NOMO-1 (cell line): Measurements from ENCODE around the gene NCS1.

Source experiments
- DNase-seq, 2 experiments: peaks; one replicate each; lab custom pipeline; 2025; ENCODE audit not compliant: unreplicated experiment in 2 of 2; lab: John Stamatoyannopoulos, UW

The NCS1 gene

GRCh38 chr9:130147198-130147597, 25.0 kb upstream of the NCS1 start:
- DNase-seq, result no peak

GRCh38 chr9:130147910-130148309, 24.3 kb upstream of the NCS1 start:
- DNase-seq, result no peak

- DNase-seq, result no peak
These were observed 23.2 kb upstream of the NCS1 start for GRCh38 chr9:130149031-130149430.

GRCh38 chr9:130149654-130150286, 22.4 kb upstream of the NCS1 start:
- no peak for DNase-seq

- DNase-seq, result no peak
These were observed 21.3 kb upstream of the NCS1 start for GRCh38 chr9:130150779-130151382.

GRCh38 chr9:130154816-130155215, 17.4 kb upstream of the NCS1 start:
- DNase-seq, result no peak

- DNase-seq, result no peak
These were observed 16.6 kb upstream of the NCS1 start for GRCh38 chr9:130155647-130156046.

- no peak for DNase-seq
These were observed 15.5 kb upstream of the NCS1 start for GRCh38 chr9:130156672-130157071.

- DNase-seq, result no peak
These were observed 15.1 kb upstream of the NCS1 start for GRCh38 chr9:130157079-130157478.

GRCh38 chr9:130158001-130158400, 14.2 kb upstream of the NCS1 start:
- no peak for DNase-seq

- DNase-seq, result no peak
These were observed 13.1 kb upstream of the NCS1 start for GRCh38 chr9:130159057-130159456.

- DNase-seq, result no peak
These were observed 12.1 kb upstream of the NCS1 start for GRCh38 chr9:130159915-130160670.

- no peak for DNase-seq
These were observed 11.2 kb upstream of the NCS1 start for GRCh38 chr9:130160862-130161470.

- DNase-seq, result no peak
These were observed 6.6 kb upstream of the NCS1 start for GRCh38 chr9:130165579-130165978.

GRCh38 chr9:130166399-130166798, 5.8 kb upstream of the NCS1 start:
- no peak for DNase-seq

- no peak for DNase-seq
These were observed 4.3 kb upstream of the NCS1 start for GRCh38 chr9:130167927-130168326.

- DNase-seq, result no peak
These were observed 717 bp upstream of the NCS1 start for GRCh38 chr9:130171226-130172148.

GRCh38 chr9:130172858-130173665, 858 bp downstream of the NCS1 start:
- DNase-seq, result no peak

- no peak for DNase-seq
These were observed 1.4 kb downstream of the NCS1 start for GRCh38 chr9:130173666-130173983.

GRCh38 chr9:130174025-130174424, 1.8 kb downstream of the NCS1 start:
- no peak for DNase-seq
